Measurements from ENCODE around the gene DAO.

DNA sequence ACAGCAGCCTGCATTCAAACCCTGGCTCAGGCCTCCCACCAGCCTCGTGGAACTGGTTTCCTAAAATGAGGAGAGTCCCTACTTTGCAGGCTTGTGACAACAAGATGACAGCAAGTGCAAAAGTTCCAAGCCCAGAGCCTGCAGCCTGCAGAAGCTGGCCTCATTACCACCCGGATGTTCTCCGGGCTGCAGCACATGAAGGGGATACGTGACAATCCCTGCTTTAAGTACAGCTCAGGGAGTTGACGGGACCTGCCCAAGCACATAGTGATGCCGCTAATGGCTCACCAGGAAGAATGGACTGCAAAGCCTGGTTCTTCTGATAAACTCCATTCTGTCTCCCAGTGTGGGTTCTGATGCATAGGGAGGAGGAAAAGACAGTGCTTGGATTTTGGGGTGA is 37.5 kb upstream of the DAO start:
- TF ChIP-seq CTCF (conservative IDR thresholded peaks at IDR 0.05; ENCODE audit: low read depth, low read length) (no peak), EZH2 (IDR thresholded peaks at IDR 0.05; ENCODE audit: borderline replicate concordance, low read depth, low read length, poor library complexity, severe bottlenecking) (no peak)
